GM18517 (cell line): Measurements from ENCODE around the gene GDPD5.

Source experiments
- ATAC-seq: cut with Tn5 transposase; IDR thresholded peaks from one replicate; pipeline ENCODE4 v1.9.1; 2021; ENCODE audit warnings: mild to moderate bottlenecking, moderate library complexity; ENCODE audit not compliant: unreplicated experiment

The GDPD5 gene

DNA sequence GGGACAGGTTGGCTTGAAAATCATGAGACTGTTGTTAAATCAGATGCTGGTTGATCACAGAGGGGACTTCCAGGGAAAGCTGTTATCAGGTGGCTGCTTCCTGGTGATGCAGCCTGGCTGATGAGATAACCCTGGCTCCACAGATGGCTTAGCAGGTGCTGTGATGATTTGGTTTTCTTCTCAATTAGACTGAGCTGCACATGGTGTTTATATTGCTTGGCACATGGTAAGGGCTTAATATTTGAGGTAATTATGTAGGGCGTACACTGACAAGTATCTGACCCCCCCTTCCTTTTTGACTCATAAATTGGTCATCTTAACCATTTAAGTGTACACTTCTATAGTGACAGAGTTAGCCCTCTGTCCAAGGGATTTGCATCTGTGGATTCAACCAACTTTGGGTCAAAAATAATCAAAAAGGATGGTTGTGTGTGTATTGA is 119.4 kb downstream of the GDPD5 start:
- no peak for ATAC-seq

DNA sequence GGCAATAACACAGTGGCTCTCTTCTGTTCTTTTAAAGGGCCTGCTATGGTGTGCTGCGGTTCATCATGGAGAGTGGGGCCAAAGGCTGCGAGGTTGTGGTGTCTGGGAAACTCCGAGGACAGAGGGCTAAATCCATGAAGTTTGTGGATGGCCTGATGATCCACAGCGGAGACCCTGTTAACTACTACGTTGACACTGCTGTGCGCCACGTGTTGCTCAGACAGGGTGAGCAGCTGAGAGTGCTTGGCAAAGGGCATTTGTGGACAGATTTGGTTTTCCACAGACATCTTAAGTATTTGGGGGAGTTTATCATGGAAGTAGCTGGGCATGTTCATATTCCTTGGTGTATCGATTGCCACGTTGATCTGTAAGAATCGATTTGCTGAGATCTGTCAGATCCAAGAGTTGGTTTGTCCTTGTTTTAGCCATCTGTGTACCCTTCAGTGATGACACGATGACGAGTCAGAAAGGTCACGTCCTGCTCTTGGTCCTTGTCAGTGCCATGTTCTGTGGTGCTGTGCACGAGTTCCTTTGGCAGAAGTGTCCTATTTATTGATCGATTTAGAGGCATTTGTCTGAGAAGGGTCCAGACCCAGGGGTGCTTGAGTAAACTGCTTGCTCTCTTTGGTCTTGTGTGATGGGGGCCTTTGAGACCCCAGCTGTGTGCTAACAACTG is 121.6 kb downstream of the GDPD5 start:
- no peak for ATAC-seq

DNA sequence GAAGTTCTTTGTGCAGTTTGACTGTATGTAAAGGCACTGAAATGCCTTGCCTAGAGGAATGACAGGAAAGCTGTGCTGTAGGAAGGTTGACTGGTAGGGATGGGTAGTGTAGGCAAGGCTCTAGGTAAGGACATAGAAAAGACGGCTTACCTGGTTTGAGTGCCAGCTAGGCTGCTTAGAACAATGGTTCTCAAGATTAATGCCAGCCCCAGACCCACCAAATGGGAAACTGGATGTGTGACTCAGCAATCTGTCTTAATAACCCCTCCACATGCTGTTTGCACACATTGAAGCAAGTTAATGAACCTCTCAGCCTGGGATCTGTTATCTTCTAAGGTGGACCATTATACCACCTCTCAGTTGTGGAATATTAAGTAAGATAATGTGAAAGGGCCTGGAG is 122.7 kb downstream of the GDPD5 start:
- ATAC-seq, result no peak

DNA sequence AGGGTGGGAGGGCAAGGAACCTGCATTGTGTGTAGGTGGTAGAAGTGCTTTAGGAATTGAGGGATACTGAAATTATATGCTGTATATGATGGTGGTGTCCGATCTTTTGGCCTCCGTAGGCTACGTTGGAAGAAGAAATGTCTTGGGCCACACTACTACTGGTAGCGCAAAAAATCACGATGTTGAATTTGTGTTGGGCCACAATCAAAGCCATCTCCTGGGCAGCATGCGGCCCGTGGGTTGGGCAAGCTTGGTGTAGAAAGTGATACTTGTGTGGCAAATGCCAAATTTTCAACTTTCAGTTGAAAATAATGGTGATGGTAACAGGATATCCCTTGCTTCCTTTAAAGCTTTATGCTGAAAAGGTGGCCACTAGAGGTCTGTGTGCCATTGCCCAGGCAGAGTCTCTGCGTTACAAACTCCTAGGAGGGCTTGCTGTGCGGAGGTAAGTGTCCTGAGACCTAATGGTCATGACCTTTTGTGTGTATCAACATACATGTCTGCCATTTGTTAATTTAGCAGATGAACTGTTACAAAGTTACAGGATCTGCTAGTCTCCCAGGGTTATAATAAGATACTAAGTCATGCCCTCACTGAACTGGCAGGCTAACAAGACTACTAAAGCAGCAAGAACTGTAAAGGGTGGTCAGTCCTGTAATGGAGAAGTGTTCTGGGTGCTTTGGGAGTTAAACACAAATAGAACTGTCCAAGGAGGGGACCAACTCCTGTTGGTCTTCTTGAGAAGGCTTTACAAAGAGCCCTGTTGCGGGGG is 123.6 kb downstream of the GDPD5 start:
- no peak for ATAC-seq

GRCh38 chr11:75400146-75400865 is 125.4 kb downstream of the GDPD5 start:
- ATAC-seq, result no peak

GRCh38 chr11:75399344-75400145 is 126.2 kb downstream of the GDPD5 start, which contains the start of gene RPS3:
Gene RPS3, plus strand, starts transcription at chr11:75399518. Its CDS starts 30 bp downstream, at chr11:75399548.
- ATAC-seq, result peak; percentile 82

- no peak for ATAC-seq
These were observed 126.8 kb downstream of the GDPD5 start for GRCh38 chr11:75398906-75399305.

DNA sequence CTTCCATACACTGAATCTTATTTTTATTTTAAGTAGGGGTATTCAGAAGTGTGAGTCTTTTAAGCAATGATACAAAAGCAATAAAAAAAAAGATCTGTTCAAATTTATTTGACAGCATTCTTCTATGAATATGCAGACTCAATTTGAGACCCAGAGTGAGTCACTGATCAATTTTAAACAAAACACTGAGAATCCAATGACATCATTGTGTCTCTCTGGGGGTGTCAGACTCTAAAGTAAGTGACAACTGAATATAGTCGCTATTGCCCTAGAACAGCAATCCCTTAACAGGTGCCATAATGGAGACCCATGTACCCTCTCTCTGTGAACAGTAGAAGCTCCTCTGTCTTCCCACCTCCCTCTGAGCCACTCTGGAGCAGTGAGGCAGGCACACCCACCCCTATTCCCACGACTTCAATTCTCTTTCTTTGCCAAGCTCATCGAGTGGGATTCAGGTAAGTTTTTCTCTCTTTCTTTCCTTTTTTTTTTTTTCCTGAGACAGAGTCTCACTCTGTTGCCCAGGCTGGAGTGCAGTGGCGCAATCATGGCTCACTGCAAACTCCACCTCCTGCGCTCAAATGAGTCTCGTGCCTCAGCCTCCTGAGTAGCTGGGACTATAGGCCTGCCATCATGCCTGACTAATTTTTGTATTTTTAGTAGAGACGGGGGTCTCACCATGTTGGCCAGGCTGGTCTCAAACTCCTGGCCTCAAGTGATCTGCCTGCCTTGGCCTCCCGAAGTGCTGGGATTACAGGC is 131.5 kb downstream of the GDPD5 start:
- no peak for ATAC-seq

- no peak for ATAC-seq
These were observed 135.8 kb downstream of the GDPD5 start for GRCh38 chr11:75389925-75390324.

GRCh38 chr11:75389276-75389605 is 136.5 kb downstream of the GDPD5 start:
- ATAC-seq, result no peak

DNA sequence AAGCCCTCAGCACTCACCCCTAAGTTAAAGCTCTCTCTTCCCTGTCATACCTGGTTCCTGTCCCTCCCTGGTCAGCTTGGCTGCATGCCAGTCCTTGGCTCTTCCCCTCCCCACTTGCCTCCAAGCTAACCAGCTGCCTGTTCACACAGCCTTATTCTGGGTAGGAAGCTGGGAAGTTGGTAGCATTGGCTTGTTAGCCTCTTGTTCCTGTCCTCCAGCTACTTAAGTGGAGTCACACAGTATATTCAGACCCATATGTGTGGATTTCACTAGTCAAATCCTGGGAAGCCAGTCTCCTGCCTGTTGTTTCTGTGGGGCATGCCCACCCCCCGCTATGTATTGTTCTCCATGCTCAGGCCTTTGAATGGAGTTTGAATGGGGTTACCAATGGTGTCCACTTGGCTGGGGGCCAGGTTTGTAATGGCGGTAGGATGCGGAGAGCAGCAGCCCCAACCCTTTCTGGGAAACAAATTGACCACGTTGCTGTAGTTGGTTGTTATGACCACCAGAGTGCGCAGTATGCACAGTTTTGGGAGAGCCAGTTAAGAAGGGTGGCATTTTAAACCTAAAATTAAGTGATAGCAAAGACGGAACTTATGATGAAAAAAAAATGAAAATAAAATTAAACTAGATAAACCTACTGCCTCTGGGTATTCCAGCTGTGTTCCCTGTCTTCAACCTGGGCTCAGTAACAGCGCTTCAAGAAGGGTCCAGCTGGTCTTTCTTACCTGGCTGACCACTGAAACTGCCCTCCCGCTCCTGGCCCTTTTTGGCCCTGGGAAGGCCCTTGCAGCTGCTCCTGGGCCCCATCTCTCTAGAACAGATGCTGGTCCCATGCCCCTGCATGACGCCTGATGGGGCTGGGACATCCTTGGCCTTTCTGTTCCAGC is 137.1 kb downstream of the GDPD5 start:
- no peak for ATAC-seq

DNA sequence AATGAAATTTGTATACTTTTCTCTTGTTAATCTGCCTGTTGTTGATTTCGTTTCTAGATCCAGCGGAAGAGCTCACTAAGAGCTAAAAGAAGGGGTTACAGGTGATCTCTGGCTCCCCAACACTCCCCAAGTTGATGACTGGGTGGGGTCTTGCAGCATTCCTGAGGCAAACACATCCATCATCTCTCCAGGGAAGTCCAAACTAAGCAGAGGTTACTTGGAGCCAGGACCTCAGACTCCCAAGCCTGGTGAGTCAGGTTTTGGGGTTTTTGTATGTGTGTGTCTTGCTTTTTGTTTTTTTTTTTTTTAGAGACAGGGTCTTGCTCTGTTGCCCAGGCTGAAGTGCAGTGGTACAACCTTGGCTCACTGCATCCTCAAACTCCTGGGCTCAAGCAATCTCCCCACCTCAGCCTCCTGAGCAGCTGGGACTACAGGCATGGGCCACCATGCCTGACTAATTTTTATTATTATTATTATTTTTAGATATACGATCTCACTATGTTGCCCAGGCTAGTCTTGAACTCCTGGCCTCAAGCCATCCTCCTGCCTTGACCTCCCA is 137.9 kb downstream of the GDPD5 start:
- ATAC-seq, result no peak

- no peak for ATAC-seq
These were observed 138.7 kb downstream of the GDPD5 start for GRCh38 chr11:75386942-75387630.
